ENCODE measurements around the gene IRF5. TPM values are rescaled to one million over a fixed set of nuclear protein-coding genes. Genes with fewer than 3 reads are reported as not detected.

IRF5 gene
- total RNA-seq, 2 donors from 2014 or later: 5.0 to 9.7 TPM

DNA sequence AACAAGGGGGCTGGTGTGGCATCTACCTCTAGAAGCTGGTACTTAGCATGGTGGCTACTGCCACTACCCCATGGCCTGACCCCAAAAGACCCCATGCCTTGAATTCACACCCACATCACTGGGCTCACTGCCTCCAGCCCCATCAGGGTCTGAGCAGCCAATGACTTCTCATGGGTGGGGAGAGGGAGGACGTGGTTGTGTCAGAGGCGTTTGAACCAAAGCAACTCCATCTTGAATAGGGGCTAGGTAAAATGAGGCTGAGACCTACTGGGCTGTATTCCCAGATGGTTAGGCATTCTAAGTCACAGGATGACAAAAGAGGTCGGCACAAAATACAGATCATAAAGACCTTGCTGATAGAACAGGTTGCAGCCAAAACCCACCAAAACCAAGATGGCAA, 42.4 kb upstream of the IRF5 start:
- DNase-seq: no peak
- Histone ChIP-seq H3K27me3 (peaks cover 12% of the 10 kb centered on the region), H3K9me3 (no peaks in the 10 kb centered on the region), H3K36me3 (no peaks in the 10 kb centered on the region), H3K4me1 (no peaks in the 10 kb centered on the region), H3K9ac (ENCODE audit: low read depth in 2 of 2, low read length in 2 of 2) (no peak overlapping the region), H3K4me3 (no peak overlapping the region), H3K27ac (no peak overlapping the region)
- TF ChIP-seq, protein P1, sequence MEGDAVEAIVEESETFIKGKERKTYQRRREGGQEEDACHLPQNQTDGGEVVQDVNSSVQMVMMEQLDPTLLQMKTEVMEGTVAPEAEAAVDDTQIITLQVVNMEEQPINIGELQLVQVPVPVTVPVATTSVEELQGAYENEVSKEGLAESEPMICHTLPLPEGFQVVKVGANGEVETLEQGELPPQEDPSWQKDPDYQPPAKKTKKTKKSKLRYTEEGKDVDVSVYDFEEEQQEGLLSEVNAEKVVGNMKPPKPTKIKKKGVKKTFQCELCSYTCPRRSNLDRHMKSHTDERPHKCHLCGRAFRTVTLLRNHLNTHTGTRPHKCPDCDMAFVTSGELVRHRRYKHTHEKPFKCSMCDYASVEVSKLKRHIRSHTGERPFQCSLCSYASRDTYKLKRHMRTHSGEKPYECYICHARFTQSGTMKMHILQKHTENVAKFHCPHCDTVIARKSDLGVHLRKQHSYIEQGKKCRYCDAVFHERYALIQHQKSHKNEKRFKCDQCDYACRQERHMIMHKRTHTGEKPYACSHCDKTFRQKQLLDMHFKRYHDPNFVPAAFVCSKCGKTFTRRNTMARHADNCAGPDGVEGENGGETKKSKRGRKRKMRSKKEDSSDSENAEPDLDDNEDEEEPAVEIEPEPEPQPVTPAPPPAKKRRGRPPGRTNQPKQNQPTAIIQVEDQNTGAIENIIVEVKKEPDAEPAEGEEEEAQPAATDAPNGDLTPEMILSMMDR (IDR thresholded peaks at IDR 0.05): no peak
- intact Hi-C loops (cut with DNase I): no loop called here

DNA sequence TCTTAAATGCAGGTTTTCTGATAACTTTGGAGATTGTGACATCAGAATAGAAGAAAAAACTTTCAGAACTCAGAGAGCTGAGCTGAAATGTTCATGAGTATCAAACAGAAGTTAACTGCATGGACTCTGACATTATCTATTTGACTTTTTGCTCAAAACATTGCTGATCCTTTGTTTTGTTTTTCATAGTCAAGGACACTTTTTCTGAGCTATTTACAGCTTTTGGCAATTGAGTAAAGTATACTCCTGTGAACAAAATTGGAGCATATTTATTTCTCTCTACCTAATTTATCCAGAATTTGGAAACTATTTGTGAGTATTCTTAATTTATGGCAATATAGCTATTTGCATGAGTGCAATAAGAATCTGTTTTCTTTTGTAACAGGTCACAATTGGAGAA, 38.3 kb upstream of the IRF5 start:
- Histone ChIP-seq H3K4me3 (no peak overlapping the region), H3K36me3 (no peaks in the 10 kb centered on the region), H3K9ac (ENCODE audit: low read depth in 2 of 2, low read length in 2 of 2) (no peak overlapping the region), H3K27ac (no peak overlapping the region), H3K9me3 (no peaks in the 10 kb centered on the region), H3K27me3 (no peaks in the 10 kb centered on the region), H3K4me1 (no peaks in the 10 kb centered on the region)
- TF ChIP-seq, protein P1 (IDR thresholded peaks at IDR 0.05): no peak
- DNase-seq: no peak
- intact Hi-C loops (cut with DNase I): no loop called here

DNA sequence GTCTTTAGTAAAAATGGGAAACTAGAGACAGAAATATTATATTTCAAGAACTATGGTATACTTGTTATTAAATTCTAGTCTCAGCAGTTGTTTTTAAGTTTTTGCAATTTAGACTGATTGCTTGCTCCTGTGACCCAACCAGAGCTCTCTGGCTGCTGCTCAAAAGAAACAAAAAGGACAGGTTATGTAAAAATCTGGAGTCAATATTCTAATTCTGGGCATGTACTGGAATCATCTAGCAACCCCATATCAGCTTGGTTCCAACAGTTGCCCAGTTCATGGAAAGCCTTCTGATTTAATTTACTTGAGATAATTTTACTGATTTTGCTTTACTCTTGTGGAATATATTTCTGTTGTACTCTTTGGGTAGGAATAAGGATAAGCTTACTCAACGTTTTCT, 37.5 kb upstream of the IRF5 start:
- H3K4me1 ChIP-seq: no peaks in the 10 kb centered on the region
- intact Hi-C loops (cut with DNase I): no loop called here
- TF ChIP-seq, protein P1 (IDR thresholded peaks at IDR 0.05): no peak
- H3K9ac ChIP-seq (ENCODE audit: low read depth in 2 of 2, low read length in 2 of 2): no peak overlapping the region
- no peaks in the 10 kb centered on the region for H3K9me3 ChIP-seq
- no peak overlapping the region for H3K4me3 ChIP-seq
- no peak overlapping the region for H3K27ac ChIP-seq
- no peaks in the 10 kb centered on the region for H3K36me3 ChIP-seq
- no peaks in the 10 kb centered on the region for H3K27me3 ChIP-seq
- no peak for DNase-seq

DNA sequence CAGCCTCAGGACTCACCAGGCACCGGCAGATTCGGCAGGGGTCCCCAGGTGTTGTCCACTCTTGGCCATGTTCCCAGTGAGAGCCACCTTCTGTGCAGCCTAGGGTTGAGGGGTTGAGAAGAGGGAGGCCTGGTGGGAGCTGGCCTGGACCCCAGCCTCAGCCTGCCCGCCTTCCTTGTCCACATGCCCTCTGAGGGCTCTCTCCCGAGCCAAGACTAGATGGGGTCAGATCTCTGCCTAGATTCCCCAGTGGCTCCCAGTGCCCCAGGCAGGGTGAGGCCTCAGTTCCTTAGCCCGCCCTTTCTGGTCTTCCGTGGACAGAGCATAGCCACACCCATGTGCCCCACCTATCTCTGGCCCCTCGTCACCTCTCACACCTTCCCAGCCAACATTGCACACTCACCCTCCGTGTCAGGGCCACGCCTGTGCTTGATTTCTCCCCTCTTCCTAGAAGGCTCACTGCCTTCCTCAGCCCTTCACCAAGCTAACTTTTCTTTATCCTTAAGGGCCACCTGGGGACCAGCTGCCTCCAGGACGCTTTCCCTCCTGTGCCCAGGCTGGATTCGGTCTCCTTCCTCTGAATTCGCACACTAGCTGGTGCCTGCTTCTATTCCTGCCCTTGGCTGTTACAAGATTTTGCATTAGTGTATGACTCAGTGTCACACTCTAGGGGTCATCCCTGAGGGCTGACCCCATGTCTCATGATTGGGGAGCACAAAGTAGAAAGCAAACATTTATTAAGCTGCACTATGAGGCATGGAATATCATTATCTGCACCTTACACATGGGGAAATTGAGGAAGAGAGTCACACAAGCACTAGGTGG, 34.8 kb upstream of the IRF5 start:
- Histone ChIP-seq H3K27ac (no peak overlapping the region), H3K9ac (ENCODE audit: low read depth in 2 of 2, low read length in 2 of 2) (no peak overlapping the region), H3K27me3 (no peaks in the 10 kb centered on the region), H3K9me3 (no peaks in the 10 kb centered on the region), H3K36me3 (no peaks in the 10 kb centered on the region), H3K4me1 (no peaks in the 10 kb centered on the region), H3K4me3 (no peak overlapping the region)
- DNase-seq: peak; percentile 25
- intact Hi-C loops (cut with DNase I): no loop called here
- TF ChIP-seq, protein P1 (IDR thresholded peaks at IDR 0.05): no peak

DNA sequence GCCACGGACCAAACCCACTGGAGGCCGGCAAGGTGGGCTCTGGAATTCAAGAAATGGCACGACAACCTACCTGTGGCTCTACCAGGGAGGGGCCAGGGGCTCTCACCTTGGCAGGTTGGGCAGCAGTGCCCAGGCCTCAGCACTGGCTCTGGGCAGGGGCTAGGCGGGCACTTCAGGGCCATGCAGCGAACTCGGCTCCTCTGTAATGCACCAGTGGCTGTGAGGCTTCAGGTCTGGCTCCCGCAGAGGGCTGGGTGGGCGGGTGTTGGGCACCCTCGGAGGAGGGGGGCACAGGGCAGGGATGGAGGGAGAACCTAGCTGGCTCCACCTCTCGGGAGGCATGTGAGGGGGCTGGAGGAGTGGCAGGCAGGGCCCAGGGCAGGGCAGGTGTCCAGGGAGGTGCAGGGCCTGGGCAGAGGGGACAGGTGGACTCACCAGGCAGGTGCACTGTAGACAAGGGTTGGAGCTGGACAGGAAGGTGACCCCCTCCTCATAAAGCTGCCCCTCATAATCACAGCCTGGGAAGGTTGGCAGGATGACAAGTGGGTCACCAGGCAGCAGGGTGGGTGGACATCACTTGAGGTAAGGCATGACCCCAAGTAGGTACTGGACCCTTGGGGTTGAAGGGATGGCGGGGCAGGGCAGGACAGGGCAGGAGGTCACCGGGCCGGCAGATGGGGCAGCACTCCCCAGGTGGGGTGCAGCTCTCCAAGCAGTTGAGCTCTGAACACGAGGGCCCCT, 33.9 kb upstream of the IRF5 start:
- Histone ChIP-seq H3K9ac (ENCODE audit: low read depth in 2 of 2, low read length in 2 of 2) (no peak overlapping the region), H3K4me1 (no peaks in the 10 kb centered on the region), H3K4me3 (no peak overlapping the region), H3K27me3 (peaks cover 3% of the 10 kb centered on the region), H3K27ac (no peak overlapping the region), H3K9me3 (no peaks in the 10 kb centered on the region), H3K36me3 (no peaks in the 10 kb centered on the region)
- TF ChIP-seq, protein P1 (IDR thresholded peaks at IDR 0.05): no peak
- intact Hi-C loops (cut with DNase I): no loop called here
- no peak for DNase-seq
